ENCODE measurements around the gene FRMD4A. TPM values are rescaled to one million over a fixed set of nuclear protein-coding genes. Genes with fewer than 3 reads are reported as not detected.
"Not testable (repeated sequence)": the region's sequence is repeated elsewhere in the genome, so short reads cannot be mapped to it uniquely, and the experiment has no call there.

FRMD4A gene
- total RNA-seq, 1 donor from 2014 or later: 23.7 TPM

- DNase-seq (ENCODE audit: low spot score): no peak
- intact Hi-C loops (cut with DNase I): no loop called here
Observed at GRCh38 chr10:14247377-14248116, 83.2 kb downstream of the FRMD4A start.

- no peak for DNase-seq (ENCODE audit: low spot score)
- intact Hi-C loops (cut with DNase I): no loop called here
Observed at GRCh38 chr10:14244801-14245211, 85.9 kb downstream of the FRMD4A start.

DNA sequence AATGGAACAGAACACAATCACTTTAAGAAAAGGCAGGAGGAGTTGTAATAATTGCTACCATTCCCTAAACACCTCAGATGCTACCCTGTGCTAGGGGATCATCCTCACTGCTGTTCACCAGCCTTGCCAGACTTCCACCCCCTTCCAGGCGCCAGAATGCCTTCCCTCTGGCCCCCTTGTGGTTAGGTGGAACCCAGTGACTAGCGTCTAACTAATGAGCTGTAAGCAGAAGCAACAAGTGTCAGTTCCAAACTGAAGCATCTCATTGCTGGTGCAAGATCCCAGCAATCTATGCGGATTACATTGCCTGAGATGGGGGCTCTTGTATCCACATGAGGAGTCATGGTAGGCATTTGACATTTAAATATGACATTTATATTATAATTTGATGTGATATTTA, 86.6 kb downstream of the FRMD4A start:
- no peak for DNase-seq (ENCODE audit: low spot score)
- intact Hi-C loops (cut with DNase I): no loop called here

- DNase-seq (ENCODE audit: low spot score): no peak
- intact Hi-C loops (cut with DNase I): no loop called here
Observed at GRCh38 chr10:14243221-14243620, 87.5 kb downstream of the FRMD4A start.

GRCh38 chr10:14241196-14241595, 89.5 kb downstream of the FRMD4A start:
- intact Hi-C loops (cut with DNase I): no loop called here
- DNase-seq (ENCODE audit: low spot score): no peak

- DNase-seq (ENCODE audit: low spot score): no peak
- intact Hi-C loops (cut with DNase I): no loop called here
Observed at GRCh38 chr10:14240253-14241189, 90.2 kb downstream of the FRMD4A start.

- DNase-seq (ENCODE audit: low spot score); intact Hi-C loops (cut with DNase I): not testable (repeated sequence)
Observed at GRCh38 chr10:14238659-14239058, 92.1 kb downstream of the FRMD4A start.

DNA sequence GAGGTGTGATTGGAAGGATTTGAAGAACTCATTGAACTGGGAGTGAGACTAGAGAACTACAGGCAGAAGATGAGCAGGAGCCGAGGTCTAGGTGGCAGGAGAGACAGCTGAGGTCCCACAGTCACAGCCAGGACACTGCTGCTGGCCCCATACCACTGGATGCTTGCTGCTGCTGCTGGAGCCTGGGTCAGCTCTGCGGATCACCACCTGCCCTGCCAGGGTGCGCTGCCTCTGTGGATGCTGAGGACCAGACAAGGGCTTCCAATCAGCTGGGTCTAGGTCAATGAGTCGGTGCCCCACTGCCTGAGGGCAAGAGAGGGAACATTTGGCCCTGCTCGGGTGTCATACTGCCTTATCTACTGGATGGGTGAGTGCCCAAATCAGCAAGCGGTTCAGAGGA, 94.4 kb downstream of the FRMD4A start:
- DNase-seq (ENCODE audit: low spot score): no peak
- intact Hi-C loops (cut with DNase I): no loop called here

GRCh38 chr10:14235566-14236195, 95.0 kb downstream of the FRMD4A start:
- no peak for DNase-seq (ENCODE audit: low spot score)
- intact Hi-C loops (cut with DNase I): no loop called here

DNA sequence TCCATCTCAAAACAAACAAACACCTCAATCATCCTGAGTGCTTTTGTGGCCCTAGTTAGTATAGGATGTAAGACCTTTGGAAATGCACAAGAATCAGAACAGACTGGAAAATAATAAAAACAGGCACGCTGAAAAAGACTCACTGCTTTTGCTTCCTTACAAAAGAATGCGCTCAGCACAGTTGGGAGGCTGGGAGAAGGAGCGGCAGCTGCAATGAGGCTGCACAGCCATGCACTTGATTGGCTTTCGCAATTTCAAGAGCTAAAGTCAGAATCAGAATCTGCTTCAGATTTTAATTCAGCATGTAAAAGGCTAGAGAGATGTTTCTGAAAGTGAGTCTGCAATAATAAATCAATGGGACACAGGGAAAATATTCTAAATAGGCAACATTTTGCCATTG, 97.2 kb downstream of the FRMD4A start:
- intact Hi-C loops (cut with DNase I): no loop called here
- no peak for DNase-seq (ENCODE audit: low spot score)

GRCh38 chr10:14228798-14229197, 101.9 kb downstream of the FRMD4A start:
- DNase-seq (ENCODE audit: low spot score); intact Hi-C loops (cut with DNase I): not testable (repeated sequence)

GRCh38 chr10:14225379-14225778, 105.3 kb downstream of the FRMD4A start:
- DNase-seq (ENCODE audit: low spot score): no peak
- intact Hi-C loops (cut with DNase I): no loop called here

DNA sequence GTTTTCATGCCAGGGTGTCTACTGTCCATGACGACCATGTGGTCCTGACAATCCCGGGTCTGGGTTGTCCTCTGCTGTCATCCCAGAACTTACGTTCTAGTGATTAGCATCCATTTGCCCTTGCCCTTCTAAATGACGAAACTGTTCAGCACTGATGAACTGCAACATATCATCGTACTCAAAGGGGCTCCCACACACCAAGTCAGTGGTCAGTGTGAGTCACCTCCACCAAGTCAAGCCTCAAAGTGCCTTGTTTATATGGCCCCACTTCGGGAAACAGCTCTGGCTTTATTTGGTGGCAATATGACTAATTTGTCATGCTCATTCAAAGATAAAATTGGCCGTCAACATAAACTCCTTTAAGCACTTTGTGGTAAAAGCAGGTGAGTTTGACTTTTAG, 110.7 kb downstream of the FRMD4A start:
- DNase-seq (ENCODE audit: low spot score): no peak
- intact Hi-C loops (cut with DNase I): no loop called here

DNA sequence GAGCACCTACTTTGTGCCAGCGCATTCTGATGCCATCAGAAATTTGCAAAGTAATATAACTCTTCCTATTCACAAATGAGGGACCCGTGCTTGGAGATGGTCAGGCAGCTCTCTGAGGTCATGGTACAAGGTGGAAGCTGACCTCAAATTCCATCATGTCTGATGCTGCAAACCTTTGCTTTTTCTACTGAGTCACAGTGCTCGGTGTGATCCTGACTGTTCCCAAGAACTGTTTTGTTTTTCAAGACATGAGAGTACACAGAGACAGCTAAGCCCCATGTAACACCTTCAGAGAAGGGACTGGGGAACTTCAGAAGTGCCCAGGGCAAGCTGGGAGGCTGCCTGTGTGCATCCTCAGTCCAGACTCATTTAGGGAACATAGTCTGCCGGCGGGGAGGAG, 111.3 kb downstream of the FRMD4A start:
- intact Hi-C loops (cut with DNase I): no loop called here

DNA sequence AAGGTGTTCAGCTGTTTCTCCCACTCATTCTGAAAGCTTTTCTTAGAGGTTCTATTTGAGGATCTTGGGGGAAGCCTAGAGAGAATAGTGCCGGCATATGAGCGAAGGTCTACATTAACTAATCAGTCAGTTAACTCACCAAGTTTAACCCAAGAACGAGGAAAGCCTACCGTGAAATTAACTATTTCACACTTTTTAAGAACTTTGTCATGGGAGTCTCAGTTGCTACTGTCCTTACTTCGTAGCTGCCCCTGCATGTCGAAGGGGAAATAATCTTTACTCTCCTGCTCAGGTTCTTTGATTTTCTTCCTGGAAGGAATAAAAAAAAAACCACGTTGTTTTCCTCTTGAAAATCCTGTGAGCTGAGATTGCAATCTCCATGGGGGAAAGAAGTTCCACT, 115.1 kb downstream of the FRMD4A start:
- DNase-seq (ENCODE audit: low spot score): no peak
- intact Hi-C loops (cut with DNase I): no loop called here

More for the DNA sequence above, 111.3 kb downstream of the FRMD4A start:
- no peak for DNase-seq (ENCODE audit: low spot score)

- DNase-seq (ENCODE audit: low spot score); intact Hi-C loops (cut with DNase I): not testable (repeated sequence)
Observed at GRCh38 chr10:14213703-14214102, 117.0 kb downstream of the FRMD4A start.

- no peak for DNase-seq (ENCODE audit: low spot score)
- intact Hi-C loops (cut with DNase I): no loop called here
Observed at GRCh38 chr10:14211610-14212009, 119.1 kb downstream of the FRMD4A start.

DNA sequence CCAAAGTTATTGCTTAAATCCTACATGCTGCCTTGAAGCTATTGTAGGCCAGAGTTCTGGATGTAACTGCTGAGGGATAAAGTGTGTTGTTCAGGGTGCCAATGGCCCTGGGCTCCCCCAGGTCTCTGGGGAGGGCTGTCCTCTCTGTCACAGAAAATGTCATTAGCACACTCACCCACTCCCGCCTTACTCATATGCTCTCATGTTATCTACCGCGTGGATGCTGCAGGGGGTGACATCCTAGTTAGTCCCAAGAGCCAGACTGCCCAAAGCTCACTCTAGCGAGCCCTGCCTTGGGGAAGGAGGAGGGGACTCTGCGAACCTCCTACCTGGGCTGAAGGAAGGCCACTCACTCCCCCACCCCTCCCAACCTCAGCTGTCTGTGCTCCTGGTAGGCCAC, 122.5 kb downstream of the FRMD4A start:
- intact Hi-C loops (cut with DNase I): no loop called here
- DNase-seq (ENCODE audit: low spot score): no peak

- intact Hi-C loops (cut with DNase I): no loop called here
- no peak for DNase-seq (ENCODE audit: low spot score)
Observed at GRCh38 chr10:14205233-14205632, 125.5 kb downstream of the FRMD4A start.

All from cardiac septum (tissue), 1 donor.